NCI-H82 treated with DMSO at 0.1 percent for 48 hours (cell line): ENCODE data around the gene ZNF467.

ENCODE experiments used
- DNase-seq: peaks from one replicate; lab custom pipeline; 2025; ENCODE audit not compliant: unreplicated experiment; lab: John Stamatoyannopoulos, UW

ZNF467 gene

GRCh38 chr7:149751043-149751775, 22.2 kb downstream of the ZNF467 start:
- DNase-seq = no peak

GRCh38 chr7:149750122-149750845, 23.1 kb downstream of the ZNF467 start:
- DNase-seq = no peak

GRCh38 chr7:149748076-149748874, 25.1 kb downstream of the ZNF467 start:
- DNase-seq = no peak

GRCh38 chr7:149743476-149744255, 29.7 kb downstream of the ZNF467 start:
- DNase-seq = no peak

- DNase-seq = peak; percentile 49
Observed at GRCh38 chr7:149742075-149742701, 31.2 kb downstream of the ZNF467 start.

- DNase-seq = no peak
Observed at GRCh38 chr7:149741629-149742028, 31.8 kb downstream of the ZNF467 start.

- DNase-seq = peak; percentile 82
Observed at GRCh38 chr7:149736478-149737360, 36.7 kb downstream of the ZNF467 start.

GRCh38 chr7:149735779-149736477, 37.5 kb downstream of the ZNF467 start:
- DNase-seq = no peak

GRCh38 chr7:149735181-149735602, 38.2 kb downstream of the ZNF467 start:
- no peak for DNase-seq

GRCh38 chr7:149734791-149735075, 38.7 kb downstream of the ZNF467 start:
- DNase-seq = no peak

GRCh38 chr7:149733924-149734790, 39.2 kb downstream of the ZNF467 start:
- no peak for DNase-seq

- DNase-seq = no peak
Observed at GRCh38 chr7:149733131-149733923, 40.1 kb downstream of the ZNF467 start.

- no peak for DNase-seq
Observed at GRCh38 chr7:149732611-149733010, 40.8 kb downstream of the ZNF467 start.

GRCh38 chr7:149732111-149732561, 41.3 kb downstream of the ZNF467 start:
- DNase-seq = no peak

GRCh38 chr7:149731207-149731955, 42.0 kb downstream of the ZNF467 start:
- no peak for DNase-seq

GRCh38 chr7:149729983-149730801, 43.2 kb downstream of the ZNF467 start:
- no peak for DNase-seq
